Dendritic cell treated with granulocyte-macrophage colony-stimulating factor and Interleukin-4, amounts not matched to agents 40 ng/mL and 50 ng/mL, for 4 days (primary cell): ENCODE data around the gene SRGN.
A peak's percentile ranks its signal among the peaks of the same experiment; 100 is the strongest.

Experiments
- H3K27ac Mint-ChIP-seq: one replicate; pipeline ENCODE4 v1.8.0; 2022; ENCODE audit warnings: mild to moderate bottlenecking, mixed read lengths
- H3K27me3 Mint-ChIP-seq: one replicate; pipeline ENCODE4 v1.8.0; 2022; ENCODE audit warnings: mild to moderate bottlenecking, mixed read lengths
- H3K36me3 Mint-ChIP-seq: one replicate; pipeline ENCODE4 v1.8.0; 2022; ENCODE audit warnings: low read depth, mixed read lengths
- H3K4me1 Mint-ChIP-seq: one replicate; pipeline ENCODE4 v1.8.0; 2022; ENCODE audit warnings: low read depth, mixed read lengths
- H3K4me3 Mint-ChIP-seq: one replicate; pipeline ENCODE4 v1.8.0; 2022; ENCODE audit warnings: mild to moderate bottlenecking, moderate library complexity, mixed read lengths
- H3K9me3 Mint-ChIP-seq: one replicate; pipeline ENCODE4 v1.8.0; 2022; ENCODE audit warnings: mixed read lengths
- intact Hi-C: fragments of 100-400 bp; cut with micrococcal nuclease; formaldehyde crosslinking; loops from one replicate; pipeline ENCODE4 v1.15.0; 2022

SRGN gene

DNA sequence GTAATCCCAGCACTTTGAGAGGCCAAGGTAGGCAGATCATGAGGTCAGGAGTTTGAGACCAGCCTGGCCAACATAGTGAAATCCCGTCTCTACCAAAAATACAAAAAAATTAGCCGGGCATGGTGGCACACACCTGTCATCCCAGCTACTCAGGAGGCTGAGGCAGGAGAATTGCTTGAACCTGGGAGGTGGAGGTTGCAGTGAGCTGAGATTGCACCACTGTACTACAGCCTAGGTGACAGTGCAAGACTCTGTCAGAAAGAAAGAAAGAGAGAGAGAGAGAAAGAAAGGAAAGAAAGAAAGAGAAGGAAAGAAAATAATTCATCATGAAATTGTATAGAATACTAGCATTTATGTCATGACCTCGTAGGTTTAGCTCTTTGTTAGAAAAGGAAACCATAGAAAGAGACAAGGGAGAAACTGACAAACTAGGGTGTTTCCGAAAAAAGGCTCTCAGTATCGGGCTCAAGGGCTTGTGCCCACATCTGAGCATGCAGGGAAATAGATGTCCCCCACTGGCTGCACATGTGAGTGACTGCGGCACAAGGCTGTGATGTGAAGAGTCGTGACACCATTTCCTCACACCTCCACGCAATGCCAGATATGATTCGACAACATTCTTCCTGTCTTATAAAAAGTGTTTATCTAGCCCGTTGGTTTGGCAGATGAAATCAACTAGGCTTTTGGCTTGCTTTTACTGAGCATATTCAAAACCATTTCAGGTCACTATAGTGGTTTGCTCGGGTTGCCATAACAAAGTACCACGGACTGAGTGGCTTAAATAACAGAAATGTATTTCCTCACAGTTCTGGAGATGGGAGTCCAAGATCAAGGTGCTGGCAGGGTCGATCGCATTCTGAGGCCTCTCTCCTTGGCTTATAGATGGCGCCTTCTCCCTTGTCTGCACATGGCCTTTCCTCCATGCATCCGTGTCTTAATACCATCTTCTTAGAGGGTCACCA lies 2.0 kb downstream of the SRGN start:
- Mint-ChIP-seq H3K27me3 (no peaks in the 10 kb centered on the region), H3K36me3 (peaks cover 48% of the 10 kb centered on the region)
- intact Hi-C loops, result no loop called here

DNA sequence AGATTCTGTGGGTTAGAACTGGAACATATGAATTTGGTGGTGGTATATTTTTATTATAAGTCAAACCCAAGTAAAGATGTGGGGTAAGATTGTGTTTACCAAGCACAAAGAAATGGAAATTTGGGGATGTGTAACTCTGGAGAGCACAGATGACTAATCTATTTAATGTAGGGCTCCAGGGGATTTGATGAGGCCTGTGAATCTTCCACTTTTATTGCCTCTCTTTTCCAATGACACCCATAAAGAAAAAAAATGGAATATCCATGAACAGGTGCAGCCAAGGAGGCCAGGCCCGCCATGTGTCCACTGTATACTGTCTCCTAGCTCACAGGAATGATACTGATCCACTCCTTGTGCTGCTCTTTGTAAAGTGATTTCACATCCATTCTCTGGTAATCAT lies 2.8 kb downstream of the SRGN start:
- Mint-ChIP-seq H3K4me3 (peak overlapping the region; percentile 81), H3K9me3 (no peaks in the 10 kb centered on the region), H3K36me3 (peaks cover 55% of the 10 kb centered on the region), H3K4me1 (peaks cover 55% of the 10 kb centered on the region), H3K27me3 (no peaks in the 10 kb centered on the region), H3K27ac (peak overlapping the region; percentile 86)
- intact Hi-C loops, result no loop called here

More for the DNA sequence above, 2.0 kb downstream of the SRGN start:
- Mint-ChIP-seq H3K4me1 (peaks cover 55% of the 10 kb centered on the region), H3K4me3 (peak overlapping the region; percentile 81), H3K9me3 (no peaks in the 10 kb centered on the region), H3K27ac (peak overlapping the region; percentile 86)

DNA sequence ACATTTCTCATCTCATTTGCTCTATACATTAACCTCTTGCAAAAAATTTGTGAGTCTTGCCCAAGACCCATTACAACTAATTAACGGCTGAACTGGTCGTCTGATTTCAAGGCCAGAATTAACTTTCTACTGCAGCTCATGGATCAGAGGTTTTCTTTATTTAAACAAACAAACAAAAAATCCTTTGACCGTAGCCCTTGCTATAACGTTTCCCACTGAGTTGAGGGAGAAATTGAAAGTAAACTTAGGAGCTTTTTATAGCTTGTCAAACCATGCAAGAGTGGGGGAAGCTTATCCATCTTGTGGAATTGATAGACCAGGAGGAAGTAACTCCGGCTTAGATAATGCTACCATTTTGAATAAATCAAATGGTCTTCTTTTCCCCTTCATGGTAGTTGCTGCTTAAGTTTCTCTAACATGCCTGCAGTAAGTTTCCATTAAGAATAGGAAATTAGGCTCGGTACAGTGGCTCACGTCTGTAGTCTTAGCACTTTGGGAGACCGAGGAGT lies 3.3 kb downstream of the SRGN start:
- H3K4me3 Mint-ChIP-seq, result peak overlapping the region; percentile 81
- intact Hi-C loops, result no loop called here

DNA sequence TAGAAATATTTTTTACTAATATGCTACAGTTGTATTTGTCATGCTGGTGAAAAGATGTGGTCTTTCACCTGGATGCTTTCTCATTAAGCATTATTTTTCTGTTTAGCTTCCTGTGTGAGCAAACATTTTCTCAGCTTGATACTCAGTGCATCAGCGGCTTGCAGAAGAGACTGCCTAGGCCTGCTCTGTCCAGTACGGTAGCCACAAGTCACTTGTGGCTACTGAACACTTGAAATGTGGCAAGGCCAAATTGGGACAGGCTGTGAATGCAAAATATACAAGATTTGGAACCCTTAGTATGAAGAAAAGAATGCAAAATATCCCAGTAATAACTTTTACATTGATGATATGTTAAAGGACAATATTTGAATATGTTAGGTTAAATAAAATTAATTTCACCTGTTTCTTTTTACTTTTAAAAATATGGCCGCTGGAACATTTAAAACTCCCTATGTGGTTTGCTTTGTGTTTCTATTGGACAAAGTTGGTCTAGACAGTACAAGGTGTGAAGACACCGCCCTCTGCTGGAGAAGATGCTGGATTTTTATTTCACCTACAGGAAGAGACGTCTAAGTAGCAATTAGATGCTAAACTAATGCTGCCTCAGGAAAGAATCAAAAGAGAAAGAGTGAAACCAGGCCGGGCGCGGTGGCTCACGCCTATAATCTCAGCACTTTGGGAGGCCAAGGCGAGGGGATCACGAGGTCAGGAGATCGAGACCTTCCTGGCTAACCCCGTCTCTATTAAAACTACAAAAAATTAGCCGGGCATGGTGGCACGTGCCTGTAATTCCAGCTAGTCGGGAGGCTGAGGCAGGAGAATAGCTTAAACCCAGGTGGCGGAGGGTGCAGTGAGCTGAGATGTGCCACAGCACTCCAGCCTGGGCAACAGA lies 5.3 kb downstream of the SRGN start:
- Mint-ChIP-seq H3K4me3 (peak overlapping the region; percentile 64), H3K4me1 (peaks cover 56% of the 10 kb centered on the region), H3K27me3 (no peaks in the 10 kb centered on the region), H3K36me3 (peaks cover 70% of the 10 kb centered on the region), H3K27ac (peak overlapping the region; percentile 86), H3K9me3 (no peaks in the 10 kb centered on the region)
- intact Hi-C loops, result loop anchor here (2.0 kb wide), 1 partner anchor 88 kb away; no protein-coding TSS in a partner anchor

More for the DNA sequence above, 3.3 kb downstream of the SRGN start:
- Mint-ChIP-seq H3K27me3 (no peaks in the 10 kb centered on the region), H3K36me3 (peaks cover 60% of the 10 kb centered on the region), H3K9me3 (no peaks in the 10 kb centered on the region), H3K4me1 (peaks cover 54% of the 10 kb centered on the region), H3K27ac (peak overlapping the region; percentile 86)

DNA sequence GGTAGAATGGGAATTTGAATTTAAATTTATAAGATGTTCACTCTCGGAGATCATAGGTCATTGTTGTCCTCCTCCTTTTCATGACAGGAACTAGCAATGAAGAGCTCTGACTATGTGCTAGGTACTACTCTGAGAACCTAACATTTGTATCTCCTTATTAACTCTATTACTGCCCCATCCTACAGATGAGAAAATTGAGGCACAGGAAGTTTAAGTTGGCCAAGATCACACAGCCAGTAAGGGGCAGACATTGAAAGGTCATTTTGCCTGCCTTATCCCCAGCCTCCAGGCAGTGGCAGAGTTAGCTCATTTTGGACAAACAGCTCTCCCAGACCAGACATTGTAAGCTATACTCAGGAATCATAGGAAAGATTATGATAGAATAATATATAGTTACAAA lies 6.0 kb downstream of the SRGN start:
- no peaks in the 10 kb centered on the region for H3K9me3 Mint-ChIP-seq
- intact Hi-C loops, result loop anchor here (2.0 kb wide), 1 partner anchor 89 kb away; no protein-coding TSS in a partner anchor
- H3K27me3 Mint-ChIP-seq, result no peaks in the 10 kb centered on the region
- no peak overlapping the region for H3K4me3 Mint-ChIP-seq
- peaks cover 63% of the 10 kb centered on the region for H3K4me1 Mint-ChIP-seq
- peaks cover 70% of the 10 kb centered on the region for H3K36me3 Mint-ChIP-seq
- peak overlapping the region; percentile 86 for H3K27ac Mint-ChIP-seq

DNA sequence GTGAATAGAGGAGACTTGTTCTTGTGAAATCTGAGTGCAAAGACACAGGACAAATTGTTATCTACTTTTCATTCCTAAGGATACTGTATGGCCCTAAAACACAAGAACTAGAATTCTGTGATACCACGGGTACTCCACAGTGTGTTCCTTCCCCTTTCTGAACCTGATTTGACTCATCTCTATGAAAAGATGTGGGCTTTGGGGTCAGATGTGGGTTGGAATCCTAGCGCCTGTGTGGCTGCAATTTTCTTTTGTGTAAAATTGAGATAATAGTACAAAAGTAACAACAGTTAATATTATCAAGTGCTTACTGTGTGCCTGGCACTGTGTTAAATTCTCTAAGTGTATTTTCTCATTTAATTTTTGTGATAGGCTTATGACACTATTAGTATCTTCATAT lies 8.1 kb downstream of the SRGN start:
- H3K27me3 Mint-ChIP-seq, result no peaks in the 10 kb centered on the region

DNA sequence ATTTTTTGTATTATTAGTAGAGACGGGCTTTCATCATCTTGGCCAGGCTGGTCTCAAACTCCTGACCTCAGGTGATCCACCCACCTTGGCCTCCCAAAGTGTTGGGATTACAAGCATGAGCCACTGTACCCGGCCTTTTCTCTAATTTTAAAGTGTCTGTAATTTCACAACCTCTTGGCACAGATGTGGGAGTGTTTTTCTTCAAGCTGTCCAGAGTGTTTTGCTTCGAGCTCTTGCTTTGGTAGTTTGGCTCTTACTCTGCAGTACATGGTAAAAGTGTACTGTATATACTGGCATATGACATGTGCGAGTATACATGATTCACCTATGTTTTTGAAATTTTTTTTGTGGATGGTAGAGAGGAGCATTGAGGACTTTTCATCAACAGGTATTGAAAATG lies 9.8 kb downstream of the SRGN start:
- Mint-ChIP-seq H3K4me1 (peaks cover 81% of the 10 kb centered on the region), H3K9me3 (no peaks in the 10 kb centered on the region), H3K4me3 (no peak overlapping the region), H3K36me3 (peaks cover 89% of the 10 kb centered on the region), H3K27me3 (no peaks in the 10 kb centered on the region), H3K27ac (peak overlapping the region; percentile 63)
- intact Hi-C loops, result no loop called here

More for the DNA sequence above, 8.1 kb downstream of the SRGN start:
- Mint-ChIP-seq H3K4me3 (peak overlapping the region; percentile 13), H3K9me3 (no peaks in the 10 kb centered on the region), H3K36me3 (peaks cover 73% of the 10 kb centered on the region), H3K27ac (no peak overlapping the region), H3K4me1 (peaks cover 64% of the 10 kb centered on the region)
- intact Hi-C loops, result no loop called here

DNA sequence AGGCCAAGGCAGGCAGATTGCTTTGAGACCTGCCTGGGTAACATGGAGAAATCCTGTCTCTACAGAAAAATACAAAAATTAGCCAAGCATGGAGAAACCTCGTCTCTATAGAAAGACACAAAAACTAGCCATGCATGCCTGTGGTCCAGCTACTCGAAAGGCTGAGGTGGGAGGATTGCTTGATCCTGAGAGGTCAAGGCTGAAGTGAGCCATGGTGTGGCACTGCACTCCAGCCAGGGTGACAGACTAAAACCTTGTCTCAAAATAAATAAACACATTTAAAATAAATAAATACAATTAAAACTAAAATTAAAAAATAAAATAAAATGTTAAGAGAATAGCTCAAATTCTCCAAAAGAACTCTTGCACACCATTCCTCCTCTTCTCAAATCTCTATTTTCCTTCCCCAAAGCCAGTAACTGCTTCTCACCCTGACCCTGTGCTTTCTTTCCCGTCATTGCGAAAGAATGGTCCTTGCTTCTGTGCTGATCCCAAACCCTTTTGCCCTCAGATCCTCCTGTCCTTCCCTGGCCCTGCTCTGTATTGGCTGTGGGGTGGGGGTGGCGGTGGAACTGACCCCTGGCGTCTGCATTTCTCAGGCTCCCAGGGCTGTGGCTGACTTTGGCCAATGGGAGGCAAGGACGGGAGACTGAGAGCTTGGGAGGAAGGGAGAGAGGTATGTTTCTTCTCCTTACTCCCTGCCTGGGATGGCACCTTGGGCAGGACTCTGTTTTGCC lies 12.4 kb downstream of the SRGN start:
- Mint-ChIP-seq H3K4me1 (peaks cover 65% of the 10 kb centered on the region), H3K9me3 (no peaks in the 10 kb centered on the region), H3K36me3 (peaks cover 93% of the 10 kb centered on the region), H3K27me3 (no peaks in the 10 kb centered on the region), H3K27ac (peak overlapping the region; percentile 80), H3K4me3 (peak overlapping the region; percentile 4)
- intact Hi-C loops, result no loop called here

DNA sequence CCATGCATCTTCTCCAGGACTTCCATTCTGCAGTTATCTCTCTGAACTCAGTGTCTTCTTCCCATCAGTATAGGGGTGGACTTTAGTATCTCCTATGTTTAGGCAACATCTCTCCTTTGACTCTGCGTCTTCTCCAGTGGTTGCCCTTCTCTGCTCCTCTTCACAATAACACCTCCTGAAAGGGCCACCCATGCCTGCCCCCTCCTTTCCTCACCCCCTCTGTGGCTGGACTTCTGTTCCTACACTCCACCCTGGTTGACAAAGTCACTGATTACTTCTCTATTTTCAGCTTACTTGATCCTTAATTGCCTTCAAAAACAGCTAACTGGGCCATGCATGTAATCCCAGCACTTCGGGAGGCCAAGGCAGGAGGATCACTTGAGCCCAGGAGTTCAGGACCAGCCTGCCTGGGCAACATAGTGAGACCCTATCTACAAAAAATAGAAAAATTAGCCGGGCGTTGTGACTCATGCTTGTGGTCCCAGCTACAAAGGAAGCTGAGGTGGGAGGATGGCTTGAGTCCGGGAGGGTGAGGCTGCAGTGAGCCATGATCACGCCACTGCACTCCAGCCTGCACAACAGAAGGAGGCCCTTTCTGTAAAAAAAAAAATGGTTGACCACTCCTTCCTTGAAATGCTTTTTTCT lies 13.7 kb downstream of the SRGN start:
- intact Hi-C loops, result no loop called here
- Mint-ChIP-seq H3K4me3 (peak overlapping the region; percentile 30), H3K36me3 (peaks cover 89% of the 10 kb centered on the region), H3K9me3 (no peaks in the 10 kb centered on the region), H3K4me1 (peaks cover 55% of the 10 kb centered on the region), H3K27ac (peak overlapping the region; percentile 80), H3K27me3 (no peaks in the 10 kb centered on the region)

DNA sequence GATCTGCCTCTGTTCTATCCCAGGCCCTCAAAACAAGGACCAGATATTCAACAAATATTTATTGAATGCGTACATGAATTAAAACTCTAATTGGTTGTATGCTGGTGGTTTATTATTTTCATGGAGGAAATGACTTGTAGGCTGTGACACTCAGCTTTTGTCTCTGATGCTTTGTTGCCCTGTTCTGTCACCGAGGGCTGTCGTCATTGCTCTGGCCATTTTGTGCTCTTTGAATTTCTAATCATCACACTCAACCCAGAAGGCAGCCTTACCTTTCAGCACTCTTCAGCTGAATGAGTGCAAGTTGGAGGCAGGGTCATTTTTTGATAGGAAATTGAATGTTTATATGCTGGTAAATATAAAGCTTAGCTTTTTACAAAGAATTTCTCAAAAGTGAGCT lies 14.5 kb downstream of the SRGN start:
- Mint-ChIP-seq H3K4me3 (peak overlapping the region; percentile 30), H3K4me1 (peaks cover 52% of the 10 kb centered on the region), H3K27me3 (no peaks in the 10 kb centered on the region), H3K27ac (peak overlapping the region; percentile 80), H3K36me3 (peaks cover 81% of the 10 kb centered on the region), H3K9me3 (no peaks in the 10 kb centered on the region)
- intact Hi-C loops, result no loop called here

DNA sequence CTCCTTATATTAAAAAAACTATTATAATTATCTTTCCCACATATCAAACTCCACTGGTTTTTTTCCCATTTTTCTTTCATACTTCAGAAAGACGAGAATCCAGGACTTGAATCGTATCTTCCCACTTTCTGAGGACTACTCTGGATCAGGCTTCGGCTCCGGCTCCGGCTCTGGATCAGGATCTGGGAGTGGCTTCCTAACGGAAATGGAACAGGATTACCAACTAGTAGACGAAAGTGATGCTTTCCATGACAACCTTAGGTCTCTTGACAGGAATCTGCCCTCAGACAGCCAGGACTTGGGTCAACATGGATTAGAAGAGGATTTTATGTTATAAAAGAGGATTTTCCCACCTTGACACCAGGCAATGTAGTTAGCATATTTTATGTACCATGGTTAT lies 15.9 kb downstream of the SRGN start:
- H3K4me3 Mint-ChIP-seq, result no peak overlapping the region
- no peaks in the 10 kb centered on the region for H3K27me3 Mint-ChIP-seq
- H3K4me1 Mint-ChIP-seq, result peaks cover 39% of the 10 kb centered on the region
- intact Hi-C loops, result no loop called here
- no peak overlapping the region for H3K27ac Mint-ChIP-seq
- H3K36me3 Mint-ChIP-seq, result peaks cover 68% of the 10 kb centered on the region
- H3K9me3 Mint-ChIP-seq, result no peaks in the 10 kb centered on the region

DNA sequence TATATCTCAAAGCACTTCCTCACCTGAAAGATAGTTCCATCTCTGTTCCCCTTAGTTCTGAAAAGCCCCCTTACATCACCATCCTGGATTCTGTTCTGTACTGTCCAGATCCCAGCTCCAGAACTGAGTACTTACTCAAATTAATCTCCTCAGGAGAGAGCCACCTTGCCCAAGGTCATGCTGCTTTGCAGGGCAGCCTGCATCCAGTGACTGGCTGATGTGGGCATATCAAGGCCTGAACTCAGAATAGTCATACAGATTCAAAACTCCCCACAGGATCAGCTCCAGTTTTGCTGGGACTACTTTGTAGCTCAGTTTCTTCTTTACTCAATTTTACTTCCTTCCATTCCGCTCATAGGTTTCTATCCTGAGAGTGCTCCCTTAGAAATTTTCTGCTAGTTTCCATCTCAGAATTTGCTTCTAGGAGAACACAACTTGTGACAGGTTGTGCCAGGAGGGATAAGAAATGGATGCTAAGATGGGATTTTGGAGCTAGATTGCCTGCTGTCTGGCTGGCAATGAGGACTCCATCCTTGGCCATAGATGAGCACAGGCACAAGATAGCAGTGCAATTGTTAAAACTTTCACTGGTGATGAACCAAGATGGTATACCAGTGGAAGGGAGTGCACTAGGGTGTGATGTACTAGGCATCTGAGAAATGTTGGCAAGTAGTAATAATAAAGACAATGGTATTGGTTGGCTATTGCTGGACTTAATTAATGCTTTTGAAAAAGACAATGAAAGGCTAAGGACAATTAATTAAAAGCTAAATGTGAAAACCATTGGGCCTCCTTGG lies 17.3 kb downstream of the SRGN start:
- Mint-ChIP-seq H3K9me3 (no peaks in the 10 kb centered on the region), H3K27ac (no peak overlapping the region), H3K36me3 (peaks cover 54% of the 10 kb centered on the region), H3K4me3 (no peak overlapping the region), H3K27me3 (no peaks in the 10 kb centered on the region), H3K4me1 (peaks cover 29% of the 10 kb centered on the region)
- intact Hi-C loops, result no loop called here
